H1 (cell line): ENCODE results near the gene NFIA.

Source experiments
- ATF3 ChIP-seq: IDR thresholded peaks from 2 replicates; pipeline ENCODE4 v1.6.1; 2011; ENCODE audit warnings: low read depth, mild to moderate bottlenecking, low read length; ENCODE audit not compliant: insufficient read depth
- BACH1 ChIP-seq: IDR thresholded peaks from 2 replicates; pipeline ENCODE4 v1.6.1; 2012; ENCODE audit warnings: low read length, improper control_type of control experiment
- BRCA1 ChIP-seq: IDR thresholded peaks from 2 replicates; pipeline ENCODE4 v1.6.1; 2012; ENCODE audit warnings: low read depth, low read length, improper control_type of control experiment
- CEBPB ChIP-seq: IDR thresholded peaks from 2 replicates; pipeline ENCODE4 v1.6.1; 2012; ENCODE audit warnings: low read depth, low read length
- EZH2 ChIP-seq: fragments of 200-600 bp; sonication (generic); IDR thresholded peaks from 2 replicates; pipeline ENCODE4 v1.7.1; 2012; ENCODE audit warnings: low read depth, mild to moderate bottlenecking, moderate library complexity, low read length, inconsistent platforms; ENCODE audit not compliant: severe bottlenecking
- JUND ChIP-seq: IDR thresholded peaks from 2 replicates; pipeline ENCODE4 v1.6.1; 2011; ENCODE audit warnings: mild to moderate bottlenecking, improper control_type of control experiment, low read length
- MAX ChIP-seq: IDR thresholded peaks from 2 replicates; pipeline ENCODE4 v1.6.1; 2012; ENCODE audit warnings: inconsistent platforms
- RAD21 ChIP-seq, 2 experiments: IDR thresholded peaks in 1 of 2; conservative IDR thresholded peaks in 1 of 2; 2 replicates each; pipeline ENCODE4 v1.6.1; 2011; ENCODE audit warnings: low read depth in 2 of 2, low read length in 2 of 2, improper control_type of control experiment in 1 of 2, inconsistent platforms in 1 of 2, mild to moderate bottlenecking in 1 of 2, moderate library complexity in 1 of 2
- TAF1 ChIP-seq: IDR thresholded peaks from 2 replicates; pipeline ENCODE4 v1.6.1; 2011; ENCODE audit warnings: mild to moderate bottlenecking, low read depth, low read length
- TBP ChIP-seq: IDR thresholded peaks from 2 replicates; pipeline ENCODE4 v1.6.1; 2011; ENCODE audit warnings: low read depth, low read length, improper control_type of control experiment
- TF ChIP-seq, protein P1 (sequence below), 3 experiments: IDR thresholded peaks; 1 replicate in 2 of 3; 2 replicates in 1 of 3; pipeline versions ENCODE4 v1.5.1 to v1.6.1; 2011; ENCODE audit warnings: low read length in 3 of 3, mild to moderate bottlenecking in 3 of 3, inconsistent platforms in 2 of 3, low read depth in 1 of 3, moderate library complexity in 1 of 3; ENCODE audit not compliant: insufficient read depth in 1 of 3; ENCODE audit errors: control extremely low read depth in 1 of 3

- no peak for TF ChIP-seq EZH2
- TF ChIP-seq, protein P1, sequence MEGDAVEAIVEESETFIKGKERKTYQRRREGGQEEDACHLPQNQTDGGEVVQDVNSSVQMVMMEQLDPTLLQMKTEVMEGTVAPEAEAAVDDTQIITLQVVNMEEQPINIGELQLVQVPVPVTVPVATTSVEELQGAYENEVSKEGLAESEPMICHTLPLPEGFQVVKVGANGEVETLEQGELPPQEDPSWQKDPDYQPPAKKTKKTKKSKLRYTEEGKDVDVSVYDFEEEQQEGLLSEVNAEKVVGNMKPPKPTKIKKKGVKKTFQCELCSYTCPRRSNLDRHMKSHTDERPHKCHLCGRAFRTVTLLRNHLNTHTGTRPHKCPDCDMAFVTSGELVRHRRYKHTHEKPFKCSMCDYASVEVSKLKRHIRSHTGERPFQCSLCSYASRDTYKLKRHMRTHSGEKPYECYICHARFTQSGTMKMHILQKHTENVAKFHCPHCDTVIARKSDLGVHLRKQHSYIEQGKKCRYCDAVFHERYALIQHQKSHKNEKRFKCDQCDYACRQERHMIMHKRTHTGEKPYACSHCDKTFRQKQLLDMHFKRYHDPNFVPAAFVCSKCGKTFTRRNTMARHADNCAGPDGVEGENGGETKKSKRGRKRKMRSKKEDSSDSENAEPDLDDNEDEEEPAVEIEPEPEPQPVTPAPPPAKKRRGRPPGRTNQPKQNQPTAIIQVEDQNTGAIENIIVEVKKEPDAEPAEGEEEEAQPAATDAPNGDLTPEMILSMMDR (IDR thresholded peaks at IDR 0.05; ENCODE audit: control extremely low read depth in 1 of 3, insufficient read depth in 1 of 3, low read depth in 1 of 3, low read length in 3 of 3) = no peak
- no peak for TF ChIP-seq BACH1
- TF ChIP-seq TAF1 = no peak
- TF ChIP-seq JUND = no peak
- TF ChIP-seq RAD21 (IDR thresholded peaks at IDR 0.05 in 1 of 2, conservative IDR thresholded peaks at IDR 0.05 in 1 of 2; ENCODE audit: low read depth in 2 of 2, low read length in 2 of 2) = no peak
- no peak for TF ChIP-seq MAX
- no peak for TF ChIP-seq CEBPB
- TF ChIP-seq ATF3 = no peak
- no peak for TF ChIP-seq BRCA1
- TF ChIP-seq TBP = no peak
Observed at GRCh38 chr1:61446531-61446991, 364.2 kb downstream of the NFIA start.
